Measurements from ENCODE around the gene RNU1-2.
"Not testable (repeated sequence)": the region's sequence is repeated elsewhere in the genome, so short reads cannot be mapped to it uniquely, and the experiment has no call there.

Gene RNU1-2

GRCh38 chr1:16900751-16901150 is 5.0 kb downstream of the RNU1-2 start:
- no peak overlapping the region for H3K4me3 ChIP-seq (ENCODE audit: low read length, poor library complexity, severe bottlenecking)
- peak overlapping the region; percentile 54 for H3K9ac ChIP-seq (ENCODE audit: low read depth, low read length, poor library complexity, severe bottlenecking)
- no peaks in the 10 kb centered on the region for H3K9me3 ChIP-seq (ENCODE audit: insufficient read depth, low read depth, low read length)
- no peaks in the 10 kb centered on the region for H3K9me2 ChIP-seq (replicated peaks; ENCODE audit: low read depth, low read length)
- peaks cover 15% of the 10 kb centered on the region for H3F3A ChIP-seq (ENCODE audit: low read depth)
- TF ChIP-seq EZH2phosphoT487 (IDR thresholded peaks at IDR 0.05; ENCODE audit: borderline replicate concordance): no peak
- peak; percentile 54 for TF ChIP-seq CTCF (conservative IDR thresholded peaks at IDR 0.05; ENCODE audit: low read length)
- peak overlapping the region; percentile 47 for H3K4me2 ChIP-seq (ENCODE audit: low read depth, low read length, poor library complexity, severe bottlenecking)
- H3K27me3 ChIP-seq (ENCODE audit: insufficient read depth, low read length, poor library complexity, severe bottlenecking): no peaks in the 10 kb centered on the region
- no peaks in the 10 kb centered on the region for H3K79me2 ChIP-seq (ENCODE audit: insufficient read depth, low read length)
- H3K4me1 ChIP-seq (ENCODE audit: insufficient read depth, low read length, poor library complexity, severe bottlenecking): peaks cover 46% of the 10 kb centered on the region
- peak overlapping the region; percentile 58 for H2AFZ ChIP-seq (ENCODE audit: low read length)
- no peaks in the 10 kb centered on the region for H4K20me1 ChIP-seq (ENCODE audit: insufficient read depth, low read length, poor library complexity, severe bottlenecking)
- no peaks in the 10 kb centered on the region for H3K36me3 ChIP-seq (ENCODE audit: insufficient read depth, low read length)

- H3K79me2 ChIP-seq (ENCODE audit: insufficient read depth, low read length): not testable (repeated sequence)
- peaks cover 52% of the 10 kb centered on the region for H3K4me1 ChIP-seq (ENCODE audit: insufficient read depth, low read length, poor library complexity, severe bottlenecking)
Measured at GRCh38 chr1:16901371-16901770, 5.6 kb downstream of the RNU1-2 start.

GRCh38 chr1:16903054-16903453 is 7.3 kb downstream of the RNU1-2 start:
- Histone ChIP-seq H3F3A (ENCODE audit: low read depth) (peaks cover 23% of the 10 kb centered on the region), H3K79me2 (ENCODE audit: insufficient read depth, low read length) (no peaks in the 10 kb centered on the region), H3K4me1 (ENCODE audit: insufficient read depth, low read length, poor library complexity, severe bottlenecking) (peaks cover 53% of the 10 kb centered on the region), H3K4me2 (ENCODE audit: low read depth, low read length, poor library complexity, severe bottlenecking) (peak overlapping the region; percentile 91), H3K9me2 (replicated peaks; ENCODE audit: low read depth, low read length) (no peaks in the 10 kb centered on the region), H3K4me3 (ENCODE audit: low read length, poor library complexity, severe bottlenecking) (peak overlapping the region; percentile 79), H3K36me3 (ENCODE audit: insufficient read depth, low read length) (no peaks in the 10 kb centered on the region), H3K9me3 (ENCODE audit: insufficient read depth, low read depth, low read length) (no peaks in the 10 kb centered on the region), H4K20me1 (ENCODE audit: insufficient read depth, low read length, poor library complexity, severe bottlenecking) (no peaks in the 10 kb centered on the region), H3K9ac (ENCODE audit: low read depth, low read length, poor library complexity, severe bottlenecking) (peak overlapping the region; percentile 92), H2AFZ (ENCODE audit: low read length) (peak overlapping the region; percentile 74; the same call in 1 of the 2 replicates), H3K27me3 (ENCODE audit: insufficient read depth, low read length, poor library complexity, severe bottlenecking) (no peaks in the 10 kb centered on the region)
- TF ChIP-seq CTCF (conservative IDR thresholded peaks at IDR 0.05; ENCODE audit: low read length): peak; percentile 35
- TF ChIP-seq EZH2phosphoT487 (IDR thresholded peaks at IDR 0.05; ENCODE audit: borderline replicate concordance): no peak

More at GRCh38 chr1:16901371-16901770, 5.6 kb downstream of the RNU1-2 start:
- Histone ChIP-seq H3K9ac (ENCODE audit: low read depth, low read length, poor library complexity, severe bottlenecking) (peak overlapping the region; percentile 54), H3K4me2 (ENCODE audit: low read depth, low read length, poor library complexity, severe bottlenecking) (peak overlapping the region; percentile 47), H2AFZ (ENCODE audit: low read length) (peak overlapping the region; percentile 58; the same call in 1 of the 2 replicates), H3F3A (ENCODE audit: low read depth) (peaks cover 21% of the 10 kb centered on the region)
- not testable (repeated sequence) for H3K4me3 ChIP-seq (ENCODE audit: low read length, poor library complexity, severe bottlenecking); H3K9me2 ChIP-seq (replicated peaks; ENCODE audit: low read depth, low read length); H3K9me3 ChIP-seq (ENCODE audit: insufficient read depth, low read depth, low read length); H3K36me3 ChIP-seq (ENCODE audit: insufficient read depth, low read length); H4K20me1 ChIP-seq (ENCODE audit: insufficient read depth, low read length, poor library complexity, severe bottlenecking); H3K27me3 ChIP-seq (ENCODE audit: insufficient read depth, low read length, poor library complexity, severe bottlenecking)

- H3K4me2 ChIP-seq (ENCODE audit: low read depth, low read length, poor library complexity, severe bottlenecking): peak overlapping the region; percentile 91
- H3K4me3 ChIP-seq (ENCODE audit: low read length, poor library complexity, severe bottlenecking): peak overlapping the region; percentile 79
- peaks cover 51% of the 10 kb centered on the region for H3K4me1 ChIP-seq (ENCODE audit: insufficient read depth, low read length, poor library complexity, severe bottlenecking)
- H3K9me3 ChIP-seq (ENCODE audit: insufficient read depth, low read depth, low read length): no peaks in the 10 kb centered on the region
- H2AFZ ChIP-seq (ENCODE audit: low read length): peak overlapping the region; percentile 74; the same call in 1 of the 2 replicates
- no peaks in the 10 kb centered on the region for H3K27me3 ChIP-seq (ENCODE audit: insufficient read depth, low read length, poor library complexity, severe bottlenecking)
- no peaks in the 10 kb centered on the region for H3K36me3 ChIP-seq (ENCODE audit: insufficient read depth, low read length)
- peak overlapping the region; percentile 92 for H3K9ac ChIP-seq (ENCODE audit: low read depth, low read length, poor library complexity, severe bottlenecking)
- no peaks in the 10 kb centered on the region for H3K79me2 ChIP-seq (ENCODE audit: insufficient read depth, low read length)
- H3K9me2 ChIP-seq (replicated peaks; ENCODE audit: low read depth, low read length): no peaks in the 10 kb centered on the region
- no peaks in the 10 kb centered on the region for H4K20me1 ChIP-seq (ENCODE audit: insufficient read depth, low read length, poor library complexity, severe bottlenecking)
- H3F3A ChIP-seq (ENCODE audit: low read depth): peaks cover 23% of the 10 kb centered on the region
- TF ChIP-seq CTCF (conservative IDR thresholded peaks at IDR 0.05; ENCODE audit: low read length) (no peak), EZH2phosphoT487 (IDR thresholded peaks at IDR 0.05; ENCODE audit: borderline replicate concordance) (no peak)
Measured at GRCh38 chr1:16903458-16903796, 7.6 kb downstream of the RNU1-2 start.
